ENCODE data around the gene FBXO21. TPM values are rescaled to one million over a fixed set of nuclear protein-coding genes. Genes with fewer than 3 reads are reported as not detected.

FBXO21 gene
- total RNA-seq, 1 experiment from 2014 or later: 62.3 TPM

DNA sequence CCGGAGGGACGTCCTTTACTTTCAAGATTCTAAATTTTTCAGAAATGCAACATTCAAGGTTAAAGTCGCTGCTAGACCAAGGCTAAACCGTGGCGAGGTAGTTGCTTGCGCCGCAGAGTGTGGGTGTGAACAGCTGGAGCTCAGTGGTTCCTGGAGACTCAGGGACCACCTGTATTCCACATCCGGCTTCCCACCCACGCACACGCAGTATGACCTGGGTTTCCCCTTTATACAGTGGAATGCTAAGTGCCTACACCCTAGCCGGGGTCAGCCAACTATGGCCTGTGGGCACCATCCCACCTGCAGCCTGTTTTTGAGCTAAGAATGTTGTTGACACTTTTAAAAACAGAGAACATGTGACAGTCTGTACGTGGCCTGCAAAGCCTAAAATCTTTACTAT lies 48.2 kb downstream of the FBXO21 start:
- no peak for DNase-seq (ENCODE audit: extremely low read depth, low read depth)

DNA sequence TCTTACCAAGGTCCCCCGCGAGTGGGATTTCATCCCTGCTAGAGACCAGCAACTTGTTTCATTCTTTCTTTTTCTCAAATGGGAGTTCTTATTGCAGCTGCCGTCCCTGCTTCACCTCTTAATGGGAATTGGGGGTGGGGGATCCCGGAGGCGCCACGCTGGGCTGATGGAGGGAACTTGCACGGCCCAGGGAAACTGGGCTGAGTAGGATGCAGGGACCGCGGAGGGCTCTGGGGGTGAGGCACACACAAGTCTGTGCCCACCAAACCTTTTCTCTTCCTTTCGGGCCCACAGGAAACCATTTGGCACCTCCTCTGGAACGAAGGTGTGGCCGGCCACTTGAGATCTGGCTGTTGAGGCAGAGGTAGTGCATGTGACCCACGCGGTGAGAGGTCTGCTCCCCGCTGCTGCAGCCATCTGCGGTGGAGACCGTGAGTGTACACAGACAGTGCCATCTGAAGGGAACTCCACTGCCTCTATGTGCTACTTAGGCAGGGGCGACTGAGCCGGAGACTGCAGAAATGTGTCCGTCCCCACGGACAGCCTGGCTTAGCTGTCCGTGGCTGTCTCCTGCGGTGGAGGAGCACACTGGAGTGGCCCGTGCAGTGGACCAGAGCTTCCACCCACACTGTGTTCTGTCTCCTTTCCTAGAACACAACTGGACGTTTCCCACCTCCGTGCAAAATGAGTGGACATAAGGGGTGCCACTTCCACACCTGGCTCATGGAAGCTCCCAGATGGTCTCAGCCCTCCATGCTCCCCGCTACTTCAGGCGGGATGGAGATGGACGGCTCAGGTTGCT lies 49.0 kb downstream of the FBXO21 start:
- no peak for DNase-seq (ENCODE audit: extremely low read depth, low read depth)

DNA sequence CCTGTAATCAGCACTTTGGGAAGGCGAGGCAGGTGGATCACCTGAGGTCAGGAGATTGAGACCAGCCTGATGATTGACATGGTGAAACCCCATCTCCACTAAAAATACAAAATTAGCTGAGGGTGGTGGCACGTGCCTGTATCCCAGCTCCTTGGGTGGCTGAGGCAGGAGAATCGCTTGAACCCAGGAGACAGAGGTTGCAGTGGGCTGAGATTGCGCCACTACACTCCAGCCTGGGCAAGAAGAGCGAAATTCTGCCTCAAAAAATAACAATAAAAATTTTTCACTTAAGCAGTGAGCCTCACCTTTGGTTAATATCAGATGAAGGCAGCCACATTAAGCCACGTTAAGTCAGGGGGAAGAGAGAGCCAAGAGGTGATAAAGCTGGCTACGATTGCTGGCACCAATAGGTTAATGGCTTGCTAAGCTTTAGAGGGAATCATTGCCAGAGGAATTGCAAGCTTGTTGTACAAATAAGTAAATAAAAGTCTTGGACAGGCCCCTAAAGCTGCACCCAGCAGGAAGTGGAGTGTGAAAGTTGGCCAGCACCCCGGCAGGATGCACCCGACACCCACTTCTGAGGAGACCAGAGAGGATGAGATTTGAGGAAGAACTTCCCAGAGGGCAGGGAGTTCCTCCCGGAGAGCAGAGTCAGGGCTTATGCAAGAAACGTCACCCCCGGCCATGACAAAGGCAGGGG lies 49.7 kb downstream of the FBXO21 start:
- peak; percentile 49 for DNase-seq (ENCODE audit: extremely low read depth, low read depth)

DNA sequence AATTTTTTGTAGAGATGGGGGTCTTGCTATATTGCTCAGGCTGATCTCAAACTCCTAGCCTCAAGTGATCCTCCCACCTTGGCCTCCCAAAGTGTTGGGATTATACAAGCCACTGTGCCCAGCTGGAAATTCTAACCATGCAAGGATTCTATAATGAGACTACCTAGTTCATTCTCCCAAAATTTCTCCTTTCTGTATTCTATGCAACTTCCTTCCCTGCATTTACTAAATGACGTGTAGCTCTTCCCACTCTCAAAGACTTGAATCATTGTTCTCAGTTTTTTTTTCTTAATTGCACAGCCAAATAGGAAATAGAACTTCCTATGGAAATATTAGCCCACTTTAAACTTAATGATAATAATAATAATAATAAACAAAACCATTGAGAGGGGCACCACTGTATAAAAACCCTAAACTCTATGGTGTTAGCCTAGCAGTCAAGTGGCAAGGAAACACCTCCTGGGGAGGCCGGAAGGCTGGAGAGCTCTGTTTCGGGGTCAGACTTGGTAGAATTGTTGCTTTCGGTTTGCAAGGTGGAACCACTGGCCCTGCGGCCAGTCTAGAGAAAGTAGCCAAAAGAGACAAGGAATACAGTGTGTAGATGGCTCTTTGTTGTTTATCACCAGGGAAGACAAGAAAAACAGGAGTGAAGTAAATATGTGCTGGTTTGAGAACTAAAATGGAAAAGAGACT lies 51.1 kb downstream of the FBXO21 start:
- DNase-seq (ENCODE audit: extremely low read depth, low read depth): no peak

DNA sequence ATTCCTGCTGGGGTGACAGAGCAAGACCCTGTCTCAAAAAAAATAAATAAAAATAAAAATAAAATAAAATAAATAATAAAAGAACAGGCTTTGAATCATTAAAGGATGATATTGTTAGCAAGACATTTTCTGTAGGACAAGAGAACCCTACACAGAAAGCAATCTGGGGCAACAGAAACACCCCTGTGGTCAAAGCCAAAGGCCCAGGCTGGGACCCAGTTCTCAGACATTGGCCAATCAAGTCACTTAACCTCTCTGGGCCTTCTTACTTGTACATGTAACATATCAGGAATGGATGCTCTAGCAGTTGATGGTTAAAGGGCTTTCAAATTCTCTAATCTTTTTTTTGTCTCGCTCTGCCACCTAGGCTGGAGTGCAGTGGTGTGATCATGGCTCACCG lies 55.5 kb downstream of the FBXO21 start:
- no peak for DNase-seq (ENCODE audit: extremely low read depth, low read depth)

DNA sequence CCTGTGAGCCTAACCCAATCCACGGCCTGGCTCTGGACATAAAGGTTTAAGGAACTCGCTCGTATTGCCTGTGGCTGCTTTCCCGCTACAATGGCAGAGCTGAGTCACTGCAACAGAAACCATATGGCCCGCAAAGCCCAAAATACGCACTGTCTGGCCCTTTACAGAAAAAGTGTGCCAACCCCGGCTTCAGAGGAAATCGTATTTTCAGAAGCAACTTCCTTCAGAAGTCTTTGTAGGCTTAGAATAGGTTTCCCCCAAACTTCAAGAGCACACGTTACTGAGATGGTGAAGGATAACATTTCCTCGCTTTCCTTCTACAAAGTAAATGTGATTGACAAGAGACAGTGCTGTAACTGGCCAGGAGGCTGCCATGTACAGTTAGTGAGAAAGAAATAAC lies 56.2 kb downstream of the FBXO21 start:
- DNase-seq (ENCODE audit: extremely low read depth, low read depth): no peak

DNA sequence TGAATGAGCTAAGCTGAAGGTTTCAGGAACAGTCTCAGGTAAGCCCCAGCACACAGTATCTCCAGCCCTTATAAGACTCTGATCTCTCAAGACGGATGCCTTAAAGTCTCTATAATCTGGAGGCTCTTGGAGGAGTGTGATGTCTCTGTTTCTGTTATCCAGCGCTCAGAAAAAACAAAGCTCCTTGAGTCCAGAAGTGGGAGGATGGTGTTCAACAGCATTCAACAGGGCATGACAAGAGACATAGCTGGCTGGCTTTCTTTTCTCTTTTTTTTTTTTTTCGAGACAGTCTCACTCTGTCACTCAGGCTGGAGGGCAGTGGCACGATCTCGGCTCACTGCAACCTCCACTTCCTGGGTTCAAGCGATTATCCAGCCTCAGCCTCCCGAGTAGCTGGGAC lies 59.5 kb downstream of the FBXO21 start:
- no peak for DNase-seq (ENCODE audit: extremely low read depth, low read depth)

DNA sequence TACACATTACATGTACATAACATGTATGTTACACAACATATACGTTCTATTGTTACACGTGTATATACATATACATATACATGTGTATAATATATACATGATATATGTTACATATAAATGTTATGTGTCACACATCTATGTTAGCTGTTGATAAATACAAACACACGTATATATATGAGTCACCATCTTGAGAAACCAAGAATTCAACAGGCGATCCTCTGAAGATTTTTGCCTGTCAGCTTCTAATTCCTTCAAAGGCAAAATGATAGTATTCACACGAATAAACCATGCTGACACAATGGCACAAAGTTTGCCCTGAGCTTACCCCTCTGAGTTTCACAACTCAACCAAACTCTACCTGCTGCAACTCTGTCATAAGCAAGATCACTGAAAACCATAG lies 60.9 kb downstream of the FBXO21 start:
- no peak for DNase-seq (ENCODE audit: extremely low read depth, low read depth)

DNA sequence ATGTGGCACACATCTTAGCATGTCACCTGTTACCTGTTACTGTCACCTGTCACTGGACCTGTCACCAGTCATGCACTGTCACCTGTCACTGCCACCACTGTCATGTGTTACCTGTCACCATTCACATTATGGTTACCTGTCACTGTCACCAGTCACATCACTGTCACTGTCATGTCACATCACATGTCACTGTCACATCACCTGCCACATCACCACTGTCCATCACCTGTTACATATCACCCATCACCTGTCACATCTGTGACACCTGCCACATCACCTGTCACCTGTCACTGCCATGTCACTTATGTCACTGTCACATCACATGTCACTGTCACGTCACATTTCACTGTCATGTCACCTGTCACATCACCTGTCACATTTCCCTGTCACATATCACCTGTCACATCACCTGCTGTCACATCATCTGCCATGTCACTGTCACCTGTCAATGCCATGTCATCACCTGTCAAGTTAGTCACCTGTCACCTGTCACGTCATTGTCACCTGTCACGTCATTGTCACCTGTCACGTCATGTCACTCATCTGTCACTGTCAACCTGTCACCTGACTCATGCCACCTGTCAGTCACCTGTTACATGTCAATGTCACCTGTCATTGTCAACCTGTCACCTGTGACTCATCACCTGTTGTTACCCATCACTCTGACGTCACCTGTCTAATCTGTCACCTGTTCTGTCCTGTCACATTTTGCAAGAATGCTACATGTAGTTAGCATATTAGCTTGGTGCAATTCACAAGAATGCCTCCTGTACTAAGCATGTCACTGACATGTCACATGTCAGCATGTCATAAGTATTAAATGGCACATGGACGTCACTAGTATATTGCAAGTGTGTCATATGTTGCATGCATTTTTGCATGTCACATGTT lies 62.1 kb downstream of the FBXO21 start:
- no peak for DNase-seq (ENCODE audit: extremely low read depth, low read depth)

DNA sequence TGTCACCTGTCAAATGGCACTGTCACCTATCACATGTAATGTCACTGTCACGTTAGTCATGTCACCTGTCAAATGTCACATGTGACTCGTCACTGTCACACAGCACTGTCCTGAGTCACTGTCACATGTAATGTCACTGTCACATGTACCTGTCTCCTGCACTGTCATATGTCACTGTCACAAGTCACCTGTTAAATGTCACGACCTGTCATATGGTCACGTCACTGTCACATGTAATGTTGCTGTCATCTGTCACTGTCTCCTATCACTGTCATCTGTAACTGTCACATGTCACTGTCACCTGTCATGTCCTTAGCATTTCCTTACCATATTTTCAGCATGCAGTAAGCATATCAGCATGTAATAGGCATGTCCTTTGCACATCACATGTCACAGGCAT lies 63.9 kb downstream of the FBXO21 start:
- DNase-seq (ENCODE audit: extremely low read depth, low read depth): no peak

DNA sequence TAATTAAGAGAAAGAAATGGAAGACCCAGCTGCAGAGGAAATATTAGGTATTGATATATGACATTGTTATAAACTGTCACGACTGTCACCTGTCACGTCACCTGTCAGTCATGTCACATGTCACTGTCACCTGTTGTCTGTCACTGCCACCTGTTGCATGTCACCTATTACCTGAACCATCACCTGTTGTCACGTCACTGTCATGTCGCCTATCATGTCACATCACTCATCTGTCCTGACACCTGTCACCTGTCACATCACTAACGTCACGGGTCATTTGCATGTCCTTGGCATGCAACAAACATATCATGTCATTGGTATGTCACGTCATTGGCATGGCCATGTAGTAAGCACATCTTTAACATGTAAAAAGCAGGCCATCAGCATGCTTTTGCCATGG lies 64.5 kb downstream of the FBXO21 start:
- DNase-seq (ENCODE audit: extremely low read depth, low read depth): no peak

DNA sequence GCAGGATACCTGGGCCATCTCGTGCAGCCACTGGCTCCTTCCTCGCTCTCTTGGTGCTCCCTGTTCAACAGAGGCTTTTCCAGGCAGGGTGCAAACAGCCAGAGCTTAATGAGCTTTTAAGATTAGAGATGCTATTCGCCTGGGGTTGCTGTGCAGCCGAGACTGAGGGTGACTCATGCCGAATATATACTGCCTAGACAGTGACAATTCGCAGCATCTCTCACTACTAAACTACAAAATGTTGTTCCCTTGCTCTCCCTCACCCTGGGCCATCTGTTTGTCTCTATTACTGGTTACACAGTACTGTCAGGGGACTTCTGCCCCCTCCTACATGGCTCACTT lies 65.0 kb downstream of the FBXO21 start:
- no peak for DNase-seq (ENCODE audit: extremely low read depth, low read depth)

DNA sequence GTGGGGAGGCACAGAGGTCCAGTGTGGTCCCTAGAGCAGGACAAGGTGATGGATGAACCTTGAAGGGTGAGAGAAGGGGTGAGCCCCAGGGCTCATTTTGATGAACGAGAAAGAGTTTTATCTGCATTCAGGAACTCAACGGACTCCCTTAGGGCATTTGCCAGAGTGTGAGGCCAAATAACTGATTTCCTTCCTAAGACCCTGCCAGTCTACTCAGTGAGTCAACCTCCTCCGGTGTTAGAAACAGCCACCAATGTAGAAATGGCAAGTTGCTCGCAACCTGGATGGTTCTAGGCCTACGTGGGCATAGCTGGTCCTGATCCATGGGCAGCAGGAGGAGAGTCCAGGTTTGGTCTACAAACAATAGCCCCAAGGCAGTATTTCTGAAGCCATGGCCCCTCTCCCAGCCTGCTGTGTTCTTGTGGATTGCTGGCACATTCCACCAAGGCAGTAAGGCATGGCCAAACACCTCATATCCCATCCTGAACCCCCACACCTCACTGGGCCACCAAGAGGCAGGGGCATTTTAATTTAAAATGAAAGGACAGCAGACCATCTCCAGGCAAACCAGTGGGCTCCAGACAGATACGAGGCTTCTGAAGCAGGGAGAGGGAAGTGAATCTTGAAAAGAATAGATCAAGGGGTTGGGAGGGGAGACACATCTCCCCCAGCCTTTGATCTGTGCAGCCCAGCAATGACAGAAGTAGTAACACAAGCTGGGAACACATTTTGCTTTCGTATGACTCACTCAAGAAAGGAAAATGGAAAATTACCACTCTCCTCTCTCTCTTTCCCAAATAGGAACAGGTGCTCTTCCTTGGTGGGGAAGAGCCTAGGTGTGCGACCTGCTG lies 65.6 kb downstream of the FBXO21 start:
- DNase-seq (ENCODE audit: extremely low read depth, low read depth): no peak

DNA sequence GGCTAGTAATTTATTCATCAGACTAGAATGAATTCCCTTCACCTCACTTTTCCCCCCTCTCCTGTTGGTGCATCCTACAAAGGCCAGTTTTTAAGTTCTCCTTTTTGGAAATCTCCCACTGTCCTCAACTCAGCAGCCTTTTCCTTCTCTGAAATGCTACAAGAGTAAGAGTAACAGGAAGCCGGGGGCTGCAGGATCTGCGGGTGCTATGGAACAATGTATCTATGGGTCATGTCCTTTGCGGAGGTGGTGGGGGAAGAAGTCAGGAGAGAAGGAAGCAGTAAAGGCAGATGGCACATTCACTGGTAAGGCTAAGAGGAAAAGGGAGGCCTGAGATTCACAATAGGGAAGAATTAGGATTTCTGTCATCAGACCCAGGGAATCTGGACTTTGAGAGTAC lies 68.8 kb downstream of the FBXO21 start:
- DNase-seq (ENCODE audit: extremely low read depth, low read depth): no peak

DNA sequence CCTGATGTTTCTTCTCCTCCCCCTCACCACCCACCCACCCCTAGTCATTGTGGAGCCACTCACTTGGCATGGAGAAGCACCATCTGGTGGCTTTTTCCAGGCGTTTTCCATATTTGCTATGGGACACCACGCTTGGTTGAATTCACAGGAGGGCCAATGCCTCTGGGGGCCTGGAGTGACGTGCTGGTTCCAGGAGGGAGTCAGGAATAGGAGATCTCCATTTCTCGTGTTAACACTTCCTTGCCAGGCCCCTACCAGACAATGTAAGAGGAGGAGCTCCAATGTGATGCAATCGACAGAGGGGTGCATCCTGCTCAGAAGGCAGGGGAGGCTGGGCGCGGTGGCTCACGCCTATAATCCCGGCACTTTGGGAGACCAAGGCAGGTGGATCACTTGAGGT lies 69.5 kb downstream of the FBXO21 start:
- no peak for DNase-seq (ENCODE audit: extremely low read depth, low read depth)

DNA sequence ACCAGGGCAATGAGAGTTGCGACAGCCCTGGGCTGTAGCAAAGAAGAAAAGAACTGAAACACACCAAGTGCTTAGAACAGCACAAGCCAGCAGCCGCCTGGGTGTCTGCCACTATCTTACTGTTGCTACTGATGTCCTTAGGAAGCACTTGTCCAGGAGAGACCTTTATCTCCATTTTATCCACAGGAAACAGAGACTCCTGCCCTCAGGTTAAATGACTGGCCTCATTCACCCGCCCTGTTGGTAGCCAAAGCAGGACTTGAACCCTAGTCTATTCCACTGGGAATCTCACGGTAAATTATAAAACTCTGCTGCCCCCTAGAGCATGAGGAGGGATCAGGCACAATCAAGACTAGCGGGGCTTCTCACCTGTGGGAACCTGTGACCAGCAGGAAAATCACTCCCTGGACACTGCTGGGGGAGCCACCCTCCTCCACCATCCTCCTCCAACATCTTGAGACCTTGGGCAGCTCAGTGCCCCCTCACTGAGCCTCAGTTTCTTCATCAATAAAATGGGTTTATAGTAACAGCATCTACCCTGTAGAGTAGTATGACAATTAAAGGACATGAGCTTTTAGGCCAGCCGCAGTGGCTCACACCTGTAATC lies 70.6 kb downstream of the FBXO21 start:
- DNase-seq (ENCODE audit: extremely low read depth, low read depth): no peak

DNA sequence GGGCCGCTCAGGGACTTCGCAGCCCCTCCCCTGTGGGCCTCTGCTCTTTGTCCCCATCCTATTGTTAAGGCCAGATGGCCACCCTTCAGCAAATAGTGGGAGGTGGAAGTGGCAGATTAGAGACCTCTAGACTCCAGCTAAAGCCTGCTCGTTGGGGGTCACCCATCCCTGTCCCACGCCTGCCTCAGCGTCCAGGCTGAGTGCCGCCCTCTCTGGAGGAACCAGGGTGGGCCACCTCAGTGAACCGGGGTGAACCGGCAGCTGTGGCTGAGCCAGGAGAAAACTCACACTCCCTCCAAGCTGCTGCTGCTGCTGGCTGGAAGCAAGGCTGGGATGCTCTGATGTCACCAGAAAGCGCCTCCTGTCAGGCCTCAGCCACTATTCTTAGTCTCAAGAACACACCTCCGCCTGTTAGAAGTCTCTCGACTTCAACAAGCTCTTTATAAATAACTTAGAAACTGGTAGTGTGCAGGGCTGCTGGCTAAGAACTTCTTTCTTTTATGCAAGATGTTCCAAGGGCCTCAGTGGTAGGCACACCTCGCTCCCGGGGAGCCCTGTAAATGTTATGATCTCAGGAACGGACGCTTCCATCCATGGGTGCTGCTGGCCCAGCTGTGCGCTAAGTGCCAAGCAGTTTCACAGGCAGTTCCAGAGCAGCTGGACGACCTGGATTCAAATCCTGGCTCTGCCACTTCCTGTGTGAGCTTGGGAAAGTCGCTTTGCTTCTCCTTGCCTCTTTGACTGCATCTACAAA lies 71.3 kb downstream of the FBXO21 start:
- DNase-seq (ENCODE audit: extremely low read depth, low read depth): no peak

DNA sequence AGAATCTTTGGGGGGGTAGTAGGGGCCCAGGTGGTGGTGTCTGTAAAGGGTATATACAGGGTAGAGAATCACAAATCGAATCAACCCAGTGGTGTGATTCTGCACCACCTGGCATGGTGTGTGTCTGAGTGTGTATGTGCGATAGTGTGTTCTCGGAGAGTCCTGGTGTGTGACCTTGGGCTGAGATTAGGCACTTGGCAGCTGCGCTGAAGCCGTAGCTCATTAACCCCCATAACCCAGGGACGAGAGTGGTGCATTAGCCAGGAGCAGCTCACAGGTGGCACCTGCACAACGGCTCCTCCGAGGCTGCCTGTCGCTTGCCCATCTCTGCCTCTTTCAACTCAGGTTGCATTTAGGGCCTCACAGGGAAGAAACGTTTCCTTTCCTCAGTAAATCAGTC lies 75.5 kb downstream of the FBXO21 start:
- no peak for DNase-seq (ENCODE audit: extremely low read depth, low read depth)

DNA sequence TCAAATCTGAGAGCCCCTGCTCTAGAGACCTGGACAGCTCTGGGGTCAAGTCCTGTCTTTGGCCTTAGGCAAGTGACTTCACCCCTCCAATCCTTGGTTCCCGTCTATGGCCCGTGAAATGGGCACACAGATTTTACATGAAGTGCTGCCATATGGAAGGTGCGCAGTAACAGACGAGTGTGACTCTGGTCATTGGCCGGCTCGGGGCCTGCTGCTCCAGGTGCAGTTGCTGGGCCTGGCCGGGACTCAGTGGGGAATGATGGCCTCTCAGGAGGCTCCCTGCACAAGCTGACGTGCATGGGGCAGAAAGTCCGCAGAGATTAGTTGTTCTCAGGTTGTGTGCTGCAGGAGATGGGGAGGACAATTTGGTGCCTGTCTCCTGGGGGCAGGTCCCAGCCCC lies 77.0 kb downstream of the FBXO21 start:
- DNase-seq (ENCODE audit: extremely low read depth, low read depth): no peak

Measured in NCI-H460 (cell line).